Measurements from ENCODE around the gene NARF.
"Not testable (repeated sequence)": the region's sequence is repeated elsewhere in the genome, so short reads cannot be mapped to it uniquely, and the experiment has no call there.

The NARF gene

GRCh38 chr17:82458179-82458884 is at the start of gene NARF:
NARF (plus strand) TSS chr17:82458741; CDS start chr17:82458804, 63 bp downstream.
- peak within 1 kb of the TSS; percentile 97 to 98 for H3K4me3 Mint-ChIP-seq
- H3K27me3 Mint-ChIP-seq: no peaks in the 10 kb centered on the region
- H3K4me1 Mint-ChIP-seq: peaks cover 48% of the 10 kb centered on the region
- ATAC-seq (peak; percentile 99), DNase-seq (peak; percentile 96 to 97)
- no peaks in the 10 kb centered on the region for H3K9me3 Mint-ChIP-seq
- peak within 1 kb of the TSS; percentile 96 to 99 for H3K27ac Mint-ChIP-seq

DNA sequence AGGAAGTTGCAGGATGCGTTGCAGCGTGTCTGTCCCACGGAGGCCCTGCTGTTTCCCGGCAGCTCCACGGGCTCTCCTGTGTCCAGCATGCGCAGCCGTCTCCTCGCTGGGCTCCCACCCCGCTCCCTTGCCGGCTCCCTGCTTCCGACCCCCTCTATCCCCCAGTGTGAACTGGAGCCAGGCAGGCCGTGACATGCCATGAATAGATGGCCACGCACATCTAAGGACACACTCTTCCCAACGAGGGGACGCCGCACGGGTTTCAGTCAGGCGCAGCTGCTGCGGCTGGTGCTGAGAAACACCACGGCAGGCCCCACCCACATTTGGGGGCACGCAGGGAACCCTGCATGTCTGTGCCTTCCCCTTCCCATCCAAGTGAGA is 49.6 kb upstream of the NARF start:
- no peak for ATAC-seq
- H3K27ac Mint-ChIP-seq: no peak overlapping the region
- H3K9me3 Mint-ChIP-seq: no peaks in the 10 kb centered on the region
- H3K27me3 Mint-ChIP-seq: no peaks in the 10 kb centered on the region
- no peak for DNase-seq
- peak overlapping the region in 1 of 2 donors; percentile 17 for H3K4me3 Mint-ChIP-seq
- peaks cover 10% of the 10 kb centered on the region for H3K4me1 Mint-ChIP-seq

DNA sequence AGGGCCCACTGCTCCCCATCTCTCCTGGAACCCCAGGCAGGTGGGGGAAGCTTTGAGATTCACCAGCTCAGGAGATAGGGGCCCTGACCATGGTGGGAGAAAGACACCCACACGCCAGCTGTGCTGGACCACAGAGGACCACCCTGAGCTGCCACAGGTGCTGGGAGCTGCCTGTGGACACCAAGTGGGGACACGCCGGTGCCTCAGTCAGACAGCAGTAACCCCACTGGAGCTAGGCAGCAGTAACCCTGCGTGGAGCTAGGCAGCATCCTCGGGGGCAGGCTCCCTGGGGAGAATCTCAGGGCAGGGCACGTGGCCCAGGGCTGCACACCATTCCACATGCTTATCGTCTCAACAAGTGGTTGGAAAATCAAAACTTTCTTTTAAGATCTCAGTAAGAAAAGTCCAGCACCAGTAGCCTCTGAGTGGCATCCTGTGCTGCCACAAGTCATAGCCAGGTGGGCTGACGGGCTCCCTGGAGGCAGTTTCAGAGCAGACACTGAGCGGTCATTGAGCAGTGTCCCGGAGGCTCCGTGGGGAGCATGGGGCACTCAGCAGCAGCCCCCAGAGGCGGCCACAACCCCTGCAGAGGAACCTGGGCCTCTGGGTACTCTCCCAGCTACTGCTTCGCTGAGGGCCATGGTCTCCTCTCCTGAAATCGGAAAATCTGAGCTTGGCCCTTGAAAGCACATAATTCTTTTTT is 48.4 kb upstream of the NARF start:
- Mint-ChIP-seq H3K4me3 (no peak overlapping the region), H3K9me3 (no peaks in the 10 kb centered on the region), H3K27ac (no peak overlapping the region), H3K4me1 (peaks cover 20% of the 10 kb centered on the region), H3K27me3 (no peaks in the 10 kb centered on the region)
- DNase-seq (no peak), ATAC-seq (no peak)

- ATAC-seq: no peak
- no peak overlapping the region for H3K27ac Mint-ChIP-seq
These were observed 47.0 kb upstream of the NARF start for GRCh38 chr17:82411396-82412053.

GRCh38 chr17:82412081-82412480 is 46.5 kb upstream of the NARF start:
- not testable (repeated sequence) for H3K27ac Mint-ChIP-seq, DNase-seq, ATAC-seq, H3K4me3 Mint-ChIP-seq, H3K27me3 Mint-ChIP-seq, H3K9me3 Mint-ChIP-seq
- peaks cover 26% of the 10 kb centered on the region for H3K4me1 Mint-ChIP-seq

More at GRCh38 chr17:82411396-82412053, 47.0 kb upstream of the NARF start:
- DNase-seq: no peak
- Mint-ChIP-seq H3K4me3 (no peak overlapping the region), H3K27me3 (no peaks in the 10 kb centered on the region), H3K9me3 (no peaks in the 10 kb centered on the region), H3K4me1 (peaks cover 27% of the 10 kb centered on the region)

GRCh38 chr17:82412535-82413520 is 45.7 kb upstream of the NARF start:
- no peak for ATAC-seq
- peak overlapping the region in 1 of 2 donors; percentile 26 for H3K4me3 Mint-ChIP-seq

GRCh38 chr17:82414548-82415281 is 43.8 kb upstream of the NARF start:
- peak overlapping the region in 1 of 2 donors; percentile 40 for H3K27ac Mint-ChIP-seq
- H3K4me1 Mint-ChIP-seq: peaks cover 28% of the 10 kb centered on the region
- H3K9me3 Mint-ChIP-seq: no peaks in the 10 kb centered on the region
- DNase-seq (peak; percentile 72 to 76), ATAC-seq (peak; percentile 46)
- no peak overlapping the region for H3K4me3 Mint-ChIP-seq
- H3K27me3 Mint-ChIP-seq: no peaks in the 10 kb centered on the region

More at GRCh38 chr17:82412535-82413520, 45.7 kb upstream of the NARF start:
- no peak for DNase-seq
- H3K9me3 Mint-ChIP-seq: no peaks in the 10 kb centered on the region
- H3K27me3 Mint-ChIP-seq: no peaks in the 10 kb centered on the region
- H3K27ac Mint-ChIP-seq: no peak overlapping the region
- peaks cover 23% of the 10 kb centered on the region for H3K4me1 Mint-ChIP-seq

DNA sequence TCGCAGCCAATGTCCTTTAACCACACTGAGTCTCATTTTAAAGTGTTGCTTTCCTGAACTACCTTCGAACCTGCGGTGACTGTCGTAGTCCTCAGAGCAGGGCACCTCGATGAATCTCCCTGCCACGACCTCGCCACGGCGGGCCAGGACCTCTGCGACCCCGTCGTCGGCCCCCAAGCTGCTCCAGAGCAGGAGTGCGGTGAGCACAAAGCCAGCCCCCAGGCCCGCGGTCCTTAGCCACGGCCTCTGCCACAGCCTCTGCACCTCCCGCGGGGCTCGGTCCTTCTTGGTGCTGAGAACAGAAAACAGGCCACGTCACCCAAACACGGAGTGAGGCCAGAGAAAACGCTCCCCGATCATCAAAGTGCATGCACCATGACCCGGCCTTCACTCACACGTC is 43.2 kb upstream of the NARF start:
- H3K27me3 Mint-ChIP-seq: no peaks in the 10 kb centered on the region
- H3K4me1 Mint-ChIP-seq: peaks cover 34% of the 10 kb centered on the region
- H3K9me3 Mint-ChIP-seq: no peaks in the 10 kb centered on the region
- DNase-seq: no peak
- ATAC-seq: no peak
- no peak overlapping the region for H3K27ac Mint-ChIP-seq
- no peak overlapping the region for H3K4me3 Mint-ChIP-seq

- ATAC-seq (no peak), DNase-seq (no peak)
- no peak overlapping the region for H3K27ac Mint-ChIP-seq
- no peak overlapping the region for H3K4me3 Mint-ChIP-seq
- no peaks in the 10 kb centered on the region for H3K27me3 Mint-ChIP-seq
- peaks cover 34% of the 10 kb centered on the region for H3K4me1 Mint-ChIP-seq
- H3K9me3 Mint-ChIP-seq: no peaks in the 10 kb centered on the region
These were observed 42.8 kb upstream of the NARF start for GRCh38 chr17:82415786-82416185.

- ATAC-seq (no peak), DNase-seq (no peak)
- no peak overlapping the region for H3K4me3 Mint-ChIP-seq
- no peaks in the 10 kb centered on the region for H3K27me3 Mint-ChIP-seq
- no peaks in the 10 kb centered on the region for H3K9me3 Mint-ChIP-seq
- H3K27ac Mint-ChIP-seq: no peak overlapping the region
- H3K4me1 Mint-ChIP-seq: peaks cover 34% of the 10 kb centered on the region
These were observed 42.3 kb upstream of the NARF start for GRCh38 chr17:82416264-82416663.

- DNase-seq (no peak), ATAC-seq (no peak)
- H3K4me1 Mint-ChIP-seq: peaks cover 34% of the 10 kb centered on the region
- H3K27me3 Mint-ChIP-seq: no peaks in the 10 kb centered on the region
- H3K27ac Mint-ChIP-seq: no peak overlapping the region
- no peak overlapping the region for H3K4me3 Mint-ChIP-seq
- H3K9me3 Mint-ChIP-seq: no peaks in the 10 kb centered on the region
These were observed 41.8 kb upstream of the NARF start for GRCh38 chr17:82416771-82417170.

DNA sequence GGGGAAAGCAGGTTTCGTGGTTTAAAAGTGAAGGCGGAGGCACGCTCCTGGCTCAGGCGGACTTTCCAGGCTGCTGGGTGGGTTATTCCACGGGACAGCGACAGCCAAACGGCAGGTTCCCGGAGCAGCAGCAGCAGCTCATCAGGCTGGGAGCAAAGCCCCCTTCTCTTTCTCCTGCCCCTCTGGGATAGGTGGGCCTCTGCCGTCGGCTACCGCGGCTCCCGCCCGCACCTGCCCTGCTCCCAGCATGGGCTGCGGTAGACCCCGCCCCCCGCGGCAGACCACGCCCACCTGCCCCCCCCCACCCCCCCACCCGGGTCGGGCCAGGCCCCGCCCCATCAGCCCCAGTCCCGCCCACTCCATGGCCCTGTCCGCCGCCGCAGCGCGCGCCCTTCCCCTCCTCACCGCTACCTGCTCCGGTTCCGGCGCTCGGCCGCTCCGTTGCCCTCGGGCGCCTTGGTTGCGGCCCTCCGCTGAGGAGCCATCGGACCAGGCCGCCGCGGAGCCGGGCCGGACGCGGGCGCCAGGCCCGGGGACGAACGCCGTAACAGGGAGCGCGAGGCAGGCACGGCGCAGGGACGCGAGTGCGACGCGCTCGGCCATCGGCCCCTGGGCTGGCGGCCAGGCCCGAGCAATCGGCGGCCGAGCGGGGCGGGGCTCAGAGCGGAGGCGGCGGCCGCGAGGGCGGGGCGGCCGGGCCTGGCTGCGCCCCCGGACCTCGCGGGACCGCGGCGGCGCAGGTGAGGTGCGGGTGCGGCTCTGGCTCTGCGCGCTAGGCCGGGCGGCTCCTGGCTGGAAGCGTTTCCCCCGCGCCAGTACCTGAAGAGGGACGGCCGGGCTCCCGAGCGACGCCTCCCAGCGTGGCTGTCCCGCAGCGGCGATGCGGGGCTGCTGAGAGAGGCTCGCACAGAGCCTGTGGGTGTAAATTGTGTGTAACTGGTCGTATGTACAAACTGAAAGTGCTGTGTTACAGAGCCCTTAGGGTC is 40.2 kb upstream of the NARF start, which contains the start of the genes HEXD and OGFOD3:
Gene HEXD, plus strand, starts transcription at position 347 of the 986 bp plus-strand sequence. CDS start 1,453 bp downstream, outside the sequence.
Gene OGFOD3, minus strand, starts transcription at position 586 of the 986 bp plus-strand sequence. Its CDS starts 101 bp downstream, at position 485.
- no peaks in the 10 kb centered on the region for H3K27me3 Mint-ChIP-seq
- ATAC-seq (peak; percentile 96), DNase-seq (peak; percentile 86 to 93)
- H3K9me3 Mint-ChIP-seq: no peaks in the 10 kb centered on the region
- peak within 1 kb of the TSS; percentile 78 to 80 for H3K4me3 Mint-ChIP-seq
- H3K27ac Mint-ChIP-seq: peak within 1 kb of the TSS in 1 of 2 donors; percentile 46
- H3K4me1 Mint-ChIP-seq: peaks cover 34% of the 10 kb centered on the region

- ATAC-seq (no peak), DNase-seq (no peak)
- no peaks in the 10 kb centered on the region for H3K27me3 Mint-ChIP-seq
- peak overlapping the region in 1 of 2 donors; percentile 46 for H3K27ac Mint-ChIP-seq
- H3K9me3 Mint-ChIP-seq: no peaks in the 10 kb centered on the region
- H3K4me1 Mint-ChIP-seq: peaks cover 32% of the 10 kb centered on the region
- peak overlapping the region; percentile 78 to 80 for H3K4me3 Mint-ChIP-seq
These were observed 39.0 kb upstream of the NARF start for GRCh38 chr17:82419540-82419939.

All from stimulated activated naive CD8-positive, alpha-beta T cell treated with anti-CD3 and anti-CD28 coated beads, Interleukin-15, amount 100 ng/mL, for 72 hours (primary cell).